NB4 (cell line): ENCODE results near the gene STARD3.

Source experiments
- POLR2A ChIP-seq: IDR thresholded peaks from 2 replicates; pipeline ENCODE4 v1.6.1; 2011; ENCODE audit warnings: mild to moderate bottlenecking; ENCODE audit not compliant: insufficient read length; ENCODE audit errors: extremely low read depth
- TF ChIP-seq, protein P1 (sequence below): IDR thresholded peaks from 2 replicates; pipeline ENCODE4 v1.6.1; 2011; ENCODE audit warnings: low read depth, low read length
- TF ChIP-seq, protein P2 (sequence below): IDR thresholded peaks from one replicate; pipeline ENCODE4 v1.5.1; 2012; ENCODE audit warnings: low read depth, low read length

DNA sequence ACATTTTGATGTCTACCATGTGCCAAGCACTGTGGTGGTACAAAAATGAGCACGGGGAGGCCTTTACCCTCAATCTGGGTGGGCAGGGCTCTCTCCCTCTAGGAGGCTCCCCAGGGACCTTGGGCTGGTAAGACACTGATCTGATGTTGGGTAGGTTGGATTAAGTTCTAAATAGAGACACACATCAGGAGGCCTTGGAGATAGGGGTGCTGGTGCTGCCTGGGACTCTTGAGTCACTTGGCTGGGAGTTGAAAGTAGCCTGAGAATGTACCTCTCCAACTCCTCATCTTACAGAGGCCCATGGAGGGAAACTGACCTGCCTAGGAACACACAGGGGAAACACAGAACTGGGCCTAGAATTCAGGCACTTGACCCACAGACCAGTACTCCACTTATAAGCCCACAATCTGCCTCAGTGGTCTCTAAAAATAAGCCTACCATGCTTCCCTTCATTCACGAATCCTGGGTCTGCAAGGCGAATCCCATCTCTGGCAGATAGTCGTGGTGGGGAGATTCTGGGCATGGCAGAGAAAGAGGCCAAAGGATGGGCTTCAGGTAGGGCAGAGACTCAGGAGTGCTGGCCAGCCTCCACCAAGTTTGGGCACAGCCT is 27.4 kb upstream of the STARD3 start:
- TF ChIP-seq POLR2A = no peak
- TF ChIP-seq, protein P1, sequence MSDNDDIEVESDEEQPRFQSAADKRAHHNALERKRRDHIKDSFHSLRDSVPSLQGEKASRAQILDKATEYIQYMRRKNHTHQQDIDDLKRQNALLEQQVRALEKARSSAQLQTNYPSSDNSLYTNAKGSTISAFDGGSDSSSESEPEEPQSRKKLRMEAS = no peak
- TF ChIP-seq, protein P2, sequence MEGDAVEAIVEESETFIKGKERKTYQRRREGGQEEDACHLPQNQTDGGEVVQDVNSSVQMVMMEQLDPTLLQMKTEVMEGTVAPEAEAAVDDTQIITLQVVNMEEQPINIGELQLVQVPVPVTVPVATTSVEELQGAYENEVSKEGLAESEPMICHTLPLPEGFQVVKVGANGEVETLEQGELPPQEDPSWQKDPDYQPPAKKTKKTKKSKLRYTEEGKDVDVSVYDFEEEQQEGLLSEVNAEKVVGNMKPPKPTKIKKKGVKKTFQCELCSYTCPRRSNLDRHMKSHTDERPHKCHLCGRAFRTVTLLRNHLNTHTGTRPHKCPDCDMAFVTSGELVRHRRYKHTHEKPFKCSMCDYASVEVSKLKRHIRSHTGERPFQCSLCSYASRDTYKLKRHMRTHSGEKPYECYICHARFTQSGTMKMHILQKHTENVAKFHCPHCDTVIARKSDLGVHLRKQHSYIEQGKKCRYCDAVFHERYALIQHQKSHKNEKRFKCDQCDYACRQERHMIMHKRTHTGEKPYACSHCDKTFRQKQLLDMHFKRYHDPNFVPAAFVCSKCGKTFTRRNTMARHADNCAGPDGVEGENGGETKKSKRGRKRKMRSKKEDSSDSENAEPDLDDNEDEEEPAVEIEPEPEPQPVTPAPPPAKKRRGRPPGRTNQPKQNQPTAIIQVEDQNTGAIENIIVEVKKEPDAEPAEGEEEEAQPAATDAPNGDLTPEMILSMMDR = no peak
